Smooth muscle cell (in vitro differentiated cells): Measurements from ENCODE around the gene MAPK7. TPM values are rescaled to one million over a fixed set of nuclear protein-coding genes. Genes with fewer than 3 reads are reported as not detected.
A peak's percentile ranks its signal among the peaks of the same experiment; 100 is the strongest.

Experiments
- DNase-seq: peaks from one replicate; lab custom pipeline; 2025; ENCODE audit not compliant: unreplicated experiment; lab: John Stamatoyannopoulos, UW
- H2AFZ ChIP-seq: fragments of 200-600 bp; sonication (generic); 2 replicates; pipeline ENCODE4 v1.6.0; 2016; ENCODE audit warnings: antibody characterized with exemption, low read depth, mild to moderate bottlenecking
- H3F3A ChIP-seq: fragments of 200-600 bp; sonication (generic); 2 replicates; pipeline ENCODE4 v1.6.0; 2017; ENCODE audit warnings: antibody characterized with exemption, low read depth
- H3K27ac ChIP-seq: fragments of 200-600 bp; sonication (generic); 2 replicates; pipeline ENCODE4 v1.5.1; 2016; ENCODE audit warnings: low read depth, mild to moderate bottlenecking
- H3K27me3 ChIP-seq: fragments of 200-600 bp; sonication (generic); 2 replicates; pipeline ENCODE4 v1.6.1; 2016; ENCODE audit warnings: low read depth, mild to moderate bottlenecking
- H3K36me3 ChIP-seq: fragments of 200-600 bp; sonication (generic); 2 replicates; pipeline ENCODE4 v1.5.1; 2016; ENCODE audit warnings: low read depth
- H3K4me1 ChIP-seq: fragments of 200-600 bp; sonication (generic); 2 replicates; pipeline ENCODE4 v1.5.1; 2016; ENCODE audit warnings: low read depth
- H3K4me2 ChIP-seq: fragments of 200-600 bp; sonication (generic); 2 replicates; pipeline ENCODE4 v1.6.0; 2016; ENCODE audit warnings: mild to moderate bottlenecking
- H3K4me3 ChIP-seq: fragments of 200-600 bp; sonication (generic); 2 replicates; pipeline ENCODE4 v1.5.1; 2016; ENCODE audit warnings: mild to moderate bottlenecking
- H3K79me2 ChIP-seq: fragments of 200-600 bp; sonication (generic); 2 replicates; pipeline ENCODE4 v1.6.0; 2016; ENCODE audit warnings: low read depth, mild to moderate bottlenecking
- H3K9ac ChIP-seq: fragments of 200-600 bp; sonication (generic); 2 replicates; pipeline ENCODE4 v1.6.0; 2016; ENCODE audit warnings: low read depth
- H3K9me3 ChIP-seq: fragments of 200-600 bp; sonication (generic); replicated peaks from 2 replicates; pipeline ENCODE4 v1.5.1; 2016; ENCODE audit warnings: low read depth
- H4K20me1 ChIP-seq: fragments of 200-600 bp; sonication (generic); 2 replicates; pipeline ENCODE4 v1.6.0; 2016; ENCODE audit warnings: low read depth
- WGBS: methylation state at CpG from one replicate; pipeline ENCODE4 v1.1.7; 2016; ENCODE audit warnings: low lambda C conversion rate; 5-methylcytosine and 5-hydroxymethylcytosine counted together
- polyA plus RNA-seq: library from polyadenylated mRNA; unstranded; fragments of >200 nt; fragmentation: Nextera tagmentation; extraction: Ambion mirVana; gene quantifications from 2 replicates; pipeline ENCODE4 v1.2.1, GENCODE V29; 2016
- total RNA-seq: library from RNA; depleted of rRNA; stranded (reverse); fragments of >200 nt; gene quantifications from 2 replicates; pipeline ENCODE4 v1.2.3, GENCODE V29; 2014
- TF ChIP-seq, protein P1 (sequence below): fragments of 200-600 bp; sonication (generic); IDR thresholded peaks from 2 replicates; pipeline ENCODE4 v1.5.1; 2017; ENCODE audit warnings: borderline replicate concordance, mild to moderate bottlenecking, antibody characterized with exemption; ENCODE audit not compliant: insufficient read depth, poor library complexity, severe bottlenecking

Gene MAPK7
- total and polyA plus RNA-seq, 2 experiments from 2014 or later: 9.1 to 36.3 TPM

- H3F3A ChIP-seq: peaks cover 2% of the 10 kb centered on the region
- no peaks in the 10 kb centered on the region for H4K20me1 ChIP-seq
- TF ChIP-seq, protein P1, sequence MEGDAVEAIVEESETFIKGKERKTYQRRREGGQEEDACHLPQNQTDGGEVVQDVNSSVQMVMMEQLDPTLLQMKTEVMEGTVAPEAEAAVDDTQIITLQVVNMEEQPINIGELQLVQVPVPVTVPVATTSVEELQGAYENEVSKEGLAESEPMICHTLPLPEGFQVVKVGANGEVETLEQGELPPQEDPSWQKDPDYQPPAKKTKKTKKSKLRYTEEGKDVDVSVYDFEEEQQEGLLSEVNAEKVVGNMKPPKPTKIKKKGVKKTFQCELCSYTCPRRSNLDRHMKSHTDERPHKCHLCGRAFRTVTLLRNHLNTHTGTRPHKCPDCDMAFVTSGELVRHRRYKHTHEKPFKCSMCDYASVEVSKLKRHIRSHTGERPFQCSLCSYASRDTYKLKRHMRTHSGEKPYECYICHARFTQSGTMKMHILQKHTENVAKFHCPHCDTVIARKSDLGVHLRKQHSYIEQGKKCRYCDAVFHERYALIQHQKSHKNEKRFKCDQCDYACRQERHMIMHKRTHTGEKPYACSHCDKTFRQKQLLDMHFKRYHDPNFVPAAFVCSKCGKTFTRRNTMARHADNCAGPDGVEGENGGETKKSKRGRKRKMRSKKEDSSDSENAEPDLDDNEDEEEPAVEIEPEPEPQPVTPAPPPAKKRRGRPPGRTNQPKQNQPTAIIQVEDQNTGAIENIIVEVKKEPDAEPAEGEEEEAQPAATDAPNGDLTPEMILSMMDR: no peak
- H3K9ac ChIP-seq: no peak overlapping the region
- H3K79me2 ChIP-seq: no peaks in the 10 kb centered on the region
- no peak overlapping the region for H2AFZ ChIP-seq
- no peaks in the 10 kb centered on the region for H3K36me3 ChIP-seq
- H3K9me3 ChIP-seq: no peaks in the 10 kb centered on the region
- no peak for DNase-seq
- no peak overlapping the region for H3K4me3 ChIP-seq
- H3K27me3 ChIP-seq: no peaks in the 10 kb centered on the region
- H3K4me1 ChIP-seq: peaks cover 7% of the 10 kb centered on the region
- H3K4me2 ChIP-seq: no peak overlapping the region
- 94% methylated on average over 10 of the region's 13 CpGs for WGBS
- H3K27ac ChIP-seq: no peak overlapping the region
Measured at GRCh38 chr17:19415311-19415710, 37.0 kb downstream of the MAPK7 start.

- H2AFZ ChIP-seq: no peak overlapping the region
- no peak for DNase-seq
- WGBS: 93% methylated on average over 16 of the region's 18 CpGs
- TF ChIP-seq, protein P1: no peak
- H3K4me2 ChIP-seq: no peak overlapping the region
- peaks cover 3% of the 10 kb centered on the region for H3K4me1 ChIP-seq
- no peaks in the 10 kb centered on the region for H3K79me2 ChIP-seq
- H3K36me3 ChIP-seq: no peaks in the 10 kb centered on the region
- H3K27ac ChIP-seq: no peak overlapping the region
- H3K27me3 ChIP-seq: no peaks in the 10 kb centered on the region
- no peaks in the 10 kb centered on the region for H3K9me3 ChIP-seq
- H3F3A ChIP-seq: no peaks in the 10 kb centered on the region
- no peak overlapping the region for H3K9ac ChIP-seq
- H3K4me3 ChIP-seq: no peak overlapping the region
- H4K20me1 ChIP-seq: no peaks in the 10 kb centered on the region
Measured at GRCh38 chr17:19415806-19416775, 37.8 kb downstream of the MAPK7 start.

DNA sequence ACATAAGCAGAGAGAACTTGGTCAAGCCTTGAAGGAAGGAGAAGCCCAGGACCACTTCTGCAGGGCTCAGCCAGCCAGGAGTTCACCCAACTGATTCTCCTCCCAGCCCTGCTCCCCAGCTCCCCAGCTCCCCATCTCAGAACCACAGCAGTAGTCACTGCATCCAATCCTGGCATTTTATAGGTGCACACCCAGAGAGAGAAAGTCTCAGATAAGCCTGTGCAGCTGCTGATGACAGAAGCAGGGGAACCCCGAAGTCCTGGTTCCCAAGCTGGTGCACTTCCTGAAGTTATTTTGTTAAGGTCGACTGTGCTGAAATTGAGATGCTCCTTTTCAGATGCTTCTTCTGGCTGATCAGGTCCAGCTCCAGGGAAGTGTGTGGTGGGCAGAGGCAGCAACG is 39.3 kb downstream of the MAPK7 start:
- Histone ChIP-seq H3K4me2 (peak overlapping the region; percentile 40), H3K4me3 (no peak overlapping the region), H3F3A (no peaks in the 10 kb centered on the region), H3K79me2 (no peaks in the 10 kb centered on the region), H3K9ac (no peak overlapping the region), H3K4me1 (no peaks in the 10 kb centered on the region), H4K20me1 (no peaks in the 10 kb centered on the region), H3K27me3 (no peaks in the 10 kb centered on the region), H3K36me3 (no peaks in the 10 kb centered on the region), H3K9me3 (no peaks in the 10 kb centered on the region), H2AFZ (no peak overlapping the region), H3K27ac (peak overlapping the region; percentile 34)
- WGBS: 74% methylated on average over 3 of the region's 3 CpGs
- TF ChIP-seq, protein P1: no peak
- no peak for DNase-seq
